ENCODE results near the gene WDR72.
A peak's percentile ranks its signal among the peaks of the same experiment; 100 is the strongest.
"Not testable (repeated sequence)": the region's sequence is repeated elsewhere in the genome, so short reads cannot be mapped to it uniquely, and the experiment has no call there.

Gene WDR72

DNA sequence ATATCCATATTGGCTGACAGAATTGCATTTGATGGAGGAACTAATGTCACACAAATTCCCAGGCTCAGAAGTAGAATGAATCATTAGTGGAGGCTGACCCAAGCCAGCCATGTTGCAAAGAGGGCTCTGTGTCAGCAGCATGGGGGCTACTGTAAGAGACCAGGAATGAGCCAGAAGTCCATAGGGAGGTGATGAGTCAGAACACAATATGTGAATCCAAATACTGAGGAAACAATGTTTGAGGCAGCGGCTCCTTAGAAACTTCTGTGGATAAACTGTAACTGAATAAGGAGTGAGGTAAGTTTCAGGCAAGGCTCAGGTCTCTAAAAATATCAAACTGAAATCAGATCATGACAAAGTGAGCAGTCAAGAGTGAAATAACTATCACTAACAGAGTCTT lies 170.7 kb downstream of the WDR72 start:
- no peak for DNase-seq

GRCh38 chr15:53586799-53587198 lies 172.7 kb downstream of the WDR72 start:
- DNase-seq = peak in 1 of 2 donors; percentile 25

DNA sequence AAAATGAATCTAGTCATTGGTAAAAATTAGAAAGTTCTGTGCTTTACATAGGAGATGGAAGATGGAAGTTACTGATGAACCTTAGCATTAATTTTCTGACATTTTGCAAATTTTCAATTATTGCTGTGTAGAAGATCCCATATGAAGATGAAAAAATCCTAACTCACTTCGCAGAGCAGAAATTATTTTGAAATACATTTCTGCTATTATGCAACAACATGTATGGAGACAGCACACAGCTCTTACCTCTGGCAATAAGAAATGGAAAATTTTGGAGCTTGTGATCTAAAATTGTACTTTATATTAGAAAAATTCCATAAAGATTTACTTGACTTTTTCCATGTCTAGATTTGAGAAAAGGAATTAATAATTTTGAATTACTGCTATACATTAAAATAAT lies 177.9 kb downstream of the WDR72 start:
- no peak for DNase-seq

- no peak for DNase-seq
These were observed 179.1 kb downstream of the WDR72 start for GRCh38 chr15:53580366-53580765.

DNA sequence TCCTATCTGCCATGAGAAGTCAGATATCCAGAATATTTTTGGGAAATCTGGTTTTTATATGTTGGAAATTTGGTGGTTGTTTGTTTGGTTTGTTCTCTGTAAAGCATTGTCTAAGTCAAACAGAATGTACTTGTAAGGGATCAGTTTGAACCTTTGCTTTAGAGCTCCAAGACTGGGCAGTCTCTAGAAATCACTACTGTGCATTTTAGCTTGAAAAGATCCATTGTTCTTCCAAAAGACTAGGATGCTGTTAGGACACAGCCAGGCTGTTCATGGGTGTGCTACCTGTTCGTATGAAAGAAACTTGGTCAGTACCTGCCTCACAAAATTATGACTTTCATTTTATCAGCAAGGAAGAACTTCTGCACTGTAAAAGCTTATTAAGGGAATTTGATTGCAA lies 182.6 kb downstream of the WDR72 start:
- DNase-seq = no peak

DNA sequence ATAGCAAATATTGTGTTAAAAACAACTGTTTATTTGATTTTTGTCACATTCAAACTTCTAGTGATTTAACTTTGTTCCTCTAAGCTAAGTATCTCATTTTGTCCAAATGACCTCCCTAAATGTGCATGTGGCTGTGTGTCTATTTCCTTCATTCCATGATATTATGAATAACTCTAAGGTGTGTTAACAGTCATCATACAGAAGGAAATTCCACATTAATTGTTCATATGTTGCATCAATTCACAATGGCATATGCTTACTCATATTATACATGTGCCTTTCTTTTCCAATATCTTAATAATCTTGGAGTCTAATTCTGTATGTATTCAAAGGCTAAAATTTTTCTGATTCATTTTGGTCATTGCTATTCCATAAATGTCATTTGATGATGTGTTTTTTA lies 186.4 kb downstream of the WDR72 start:
- DNase-seq = no peak

- DNase-seq = no peak
These were observed 189.5 kb downstream of the WDR72 start for GRCh38 chr15:53569751-53570480.

GRCh38 chr15:53566912-53567311 lies 192.6 kb downstream of the WDR72 start:
- DNase-seq = no peak

GRCh38 chr15:53565721-53566120 lies 193.7 kb downstream of the WDR72 start:
- no peak for DNase-seq

GRCh38 chr15:53564647-53565046 lies 194.8 kb downstream of the WDR72 start:
- no peak for DNase-seq

GRCh38 chr15:53563627-53564026 lies 195.8 kb downstream of the WDR72 start:
- no peak for DNase-seq

DNA sequence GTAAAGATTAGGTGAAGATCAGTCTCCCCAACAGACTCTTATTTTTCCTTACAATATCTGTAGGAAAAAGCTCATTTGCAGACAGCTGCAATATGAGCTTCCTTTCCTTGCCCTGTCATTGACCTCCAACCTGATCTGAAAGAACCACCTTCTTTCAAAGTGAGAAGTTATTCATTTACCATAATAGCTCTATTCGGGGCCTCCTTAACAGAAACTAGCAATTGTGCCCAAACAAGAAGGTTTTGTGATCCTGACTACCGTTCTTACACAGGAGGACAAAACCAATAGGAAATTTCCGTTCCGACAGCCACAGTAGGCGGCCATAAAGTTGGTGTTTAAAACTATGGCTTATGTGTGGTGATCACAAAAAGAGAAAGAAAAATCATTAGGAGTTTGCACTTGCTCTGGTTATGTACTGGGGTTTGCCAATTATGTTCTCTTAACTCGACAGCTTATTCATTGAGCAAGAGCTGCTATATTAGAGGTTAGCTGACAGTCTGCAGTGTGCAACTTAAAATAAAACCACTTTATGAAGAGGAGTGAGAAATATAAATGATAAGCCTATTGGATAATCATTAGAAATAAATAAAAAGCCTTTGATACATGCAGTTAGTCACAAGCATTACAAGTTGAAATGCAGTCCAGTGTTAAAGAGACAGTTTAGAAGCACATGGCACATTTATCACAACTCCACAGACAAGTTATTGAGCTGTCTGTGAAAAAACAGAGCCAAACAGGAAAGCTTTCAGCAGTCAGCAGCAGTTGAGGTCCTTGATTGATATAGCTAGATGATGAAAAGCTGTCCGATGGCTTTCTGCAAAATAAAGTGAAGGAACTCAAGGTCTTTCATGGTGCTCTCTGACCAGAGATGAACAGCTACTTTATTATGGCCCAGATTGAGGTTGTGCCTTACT lies 199.8 kb downstream of the WDR72 start:
- DNase-seq = no peak

DNA sequence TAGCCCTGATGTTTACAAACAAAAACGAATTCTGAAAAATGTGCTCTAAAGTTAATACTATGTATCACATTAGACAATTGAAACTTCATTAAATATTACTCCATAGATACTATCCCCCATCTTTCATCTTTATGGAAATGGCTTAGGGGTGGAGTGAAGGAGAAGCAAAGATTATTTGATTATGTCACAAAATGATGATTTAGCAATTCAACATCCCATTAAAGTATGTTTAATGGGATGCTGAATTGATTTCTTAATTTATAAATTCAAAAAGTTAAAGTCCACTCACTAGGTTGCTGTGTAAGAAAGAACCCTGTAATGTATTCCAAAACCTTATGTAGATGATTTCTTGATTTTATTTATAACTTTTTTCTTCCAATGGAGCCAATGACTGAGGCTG lies 201.1 kb downstream of the WDR72 start:
- DNase-seq = no peak

GRCh38 chr15:53555226-53555625 lies 204.2 kb downstream of the WDR72 start:
- no peak for DNase-seq

DNA sequence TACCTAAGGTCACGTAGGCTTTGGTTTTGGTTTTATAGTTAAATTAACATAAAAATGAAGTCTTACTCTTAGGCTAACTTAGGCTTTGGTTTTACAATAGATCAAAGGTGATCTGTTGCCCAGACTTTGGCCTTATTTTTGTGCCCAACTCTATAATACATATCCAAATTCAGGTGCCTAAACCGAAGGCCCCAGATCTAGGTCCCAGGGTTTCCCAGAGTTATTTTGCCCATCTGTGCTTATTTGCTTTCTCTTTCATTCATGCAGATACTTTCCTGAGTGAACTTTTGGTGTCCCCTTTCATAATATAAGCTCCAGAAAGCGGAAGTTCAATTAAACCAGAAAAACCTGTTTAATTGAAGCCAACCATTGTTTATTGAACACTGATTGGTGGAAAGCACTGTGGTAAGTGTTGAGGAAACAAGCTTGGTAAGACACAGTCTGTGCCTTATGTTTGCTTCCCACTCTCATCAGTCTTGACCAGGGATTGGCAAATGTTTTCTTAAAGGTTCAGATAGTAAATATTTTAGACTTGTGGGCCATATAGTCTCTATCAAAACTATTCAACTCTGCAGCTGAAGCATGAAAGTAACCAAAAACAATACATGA lies 209.7 kb downstream of the WDR72 start:
- DNase-seq = no peak

GRCh38 chr15:53548236-53548635 lies 211.2 kb downstream of the WDR72 start:
- DNase-seq = no peak

DNA sequence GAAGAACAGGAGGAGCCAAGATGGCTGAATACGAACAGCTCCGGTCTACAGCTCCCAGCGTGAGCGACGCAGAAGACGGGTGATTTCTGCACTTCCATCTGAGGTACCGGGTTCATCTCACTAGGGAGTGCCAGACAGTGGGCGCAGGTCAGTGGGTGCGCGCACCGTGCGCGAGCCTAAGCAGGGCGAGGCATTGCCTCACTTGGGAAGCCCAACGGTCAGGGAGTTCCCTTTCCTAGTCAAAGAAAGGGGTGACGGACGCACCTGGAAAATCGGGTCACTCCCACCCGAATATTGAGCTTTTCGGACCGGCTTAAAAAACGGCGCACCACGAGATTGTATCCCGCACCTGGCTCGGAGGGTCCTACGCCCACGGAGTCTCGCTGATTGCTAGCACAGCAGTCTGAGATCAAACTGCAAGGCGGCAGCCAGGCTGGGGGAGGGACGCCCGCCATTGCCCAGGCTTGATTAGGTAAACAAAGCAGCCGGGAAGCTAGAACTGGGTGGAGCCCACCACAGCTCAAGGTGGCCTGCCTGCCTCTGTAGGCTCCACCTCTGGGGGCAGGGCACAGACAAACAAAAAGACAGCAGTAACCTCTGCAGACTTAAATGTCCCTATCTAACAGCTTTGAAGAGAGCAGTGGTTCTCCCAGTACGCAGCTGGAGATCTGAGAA lies 218.7 kb downstream of the WDR72 start:
- not testable (repeated sequence) for DNase-seq

DNA sequence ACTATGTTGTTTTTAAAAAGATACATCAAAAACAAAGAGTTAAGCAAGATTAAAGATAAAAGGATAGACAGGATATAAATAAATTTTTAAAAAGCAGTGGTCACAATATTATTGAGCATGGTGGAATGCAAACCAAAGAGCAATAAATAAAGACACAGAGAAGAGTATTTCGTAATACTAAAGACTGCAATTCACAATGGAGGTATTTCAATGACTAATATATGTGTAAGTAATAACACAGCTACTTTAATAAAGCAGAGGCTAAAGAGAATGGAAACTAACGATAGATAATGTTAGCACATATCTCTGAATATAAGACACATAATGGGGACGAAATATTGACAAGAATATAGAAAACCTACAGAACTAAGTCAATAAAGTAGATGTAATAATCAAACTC lies 219.6 kb downstream of the WDR72 start:
- DNase-seq = no peak

DNA sequence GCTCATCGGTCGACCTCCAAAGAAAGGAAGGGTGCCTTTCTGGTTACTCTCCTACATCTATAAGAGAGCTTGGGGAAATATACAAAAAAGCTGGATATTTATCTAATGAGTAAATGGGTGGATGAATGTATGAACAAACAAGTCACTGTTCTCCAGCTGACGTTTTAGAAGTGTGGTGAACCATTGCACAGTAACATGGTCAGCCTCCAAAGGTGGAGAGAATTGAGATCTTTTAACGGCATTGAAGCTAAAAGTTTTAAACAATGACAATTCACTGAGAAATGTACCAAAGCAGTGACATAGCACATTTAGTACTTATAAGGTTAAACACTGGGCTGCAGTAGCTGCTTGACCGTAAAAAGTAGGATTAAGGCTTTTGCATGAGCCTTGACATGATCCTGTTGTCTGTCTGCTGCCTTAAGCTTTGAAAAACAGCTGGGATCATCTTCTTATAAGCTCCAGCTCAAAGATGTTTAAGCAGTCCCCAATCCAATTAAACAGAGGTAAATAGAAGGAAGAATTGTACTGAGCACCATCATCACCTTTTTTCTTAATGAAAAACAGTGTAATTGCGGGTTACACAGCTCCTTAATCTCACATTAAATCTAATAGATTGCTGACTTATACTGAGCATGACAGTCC lies 222.9 kb downstream of the WDR72 start:
- no peak for DNase-seq

GRCh38 chr15:53535886-53536285 lies 223.6 kb downstream of the WDR72 start:
- no peak for DNase-seq

- no peak for DNase-seq
These were observed 225.2 kb downstream of the WDR72 start for GRCh38 chr15:53534105-53534839.

DNA sequence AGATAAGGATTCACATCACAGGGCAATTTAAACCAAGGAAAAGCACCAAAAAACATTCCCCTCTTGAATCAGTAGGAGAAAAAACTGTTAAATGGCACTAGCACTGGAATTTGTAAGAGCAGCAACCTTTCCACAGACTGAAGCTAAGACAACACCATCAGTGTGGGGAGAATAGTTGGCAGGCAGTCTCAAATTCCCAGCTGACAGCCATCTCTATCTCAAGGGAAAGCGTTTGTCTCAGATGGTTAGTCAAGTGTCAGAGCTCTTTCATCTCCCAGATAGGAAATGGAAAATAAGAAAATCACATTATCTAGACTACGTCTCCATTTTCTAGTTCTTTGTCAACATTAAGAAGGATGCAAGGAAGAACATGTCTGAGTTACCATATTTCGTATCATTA lies 228.7 kb downstream of the WDR72 start:
- DNase-seq = no peak
